Smooth muscle cell (in vitro differentiated cells): ENCODE results near the gene KCNAB1. TPM values are rescaled to one million over a fixed set of nuclear protein-coding genes. Genes with fewer than 3 reads are reported as not detected.
A peak's percentile ranks its signal among the peaks of the same experiment; 100 is the strongest.

Experiments
- DNase-seq: peaks from one replicate; lab custom pipeline; 2025; ENCODE audit not compliant: unreplicated experiment; lab: John Stamatoyannopoulos, UW
- H2AFZ ChIP-seq: fragments of 200-600 bp; sonication (generic); 2 replicates; pipeline ENCODE4 v1.6.0; 2016; ENCODE audit warnings: antibody characterized with exemption, low read depth, mild to moderate bottlenecking
- H3F3A ChIP-seq: fragments of 200-600 bp; sonication (generic); 2 replicates; pipeline ENCODE4 v1.6.0; 2017; ENCODE audit warnings: antibody characterized with exemption, low read depth
- H3K27ac ChIP-seq: fragments of 200-600 bp; sonication (generic); 2 replicates; pipeline ENCODE4 v1.5.1; 2016; ENCODE audit warnings: low read depth, mild to moderate bottlenecking
- H3K27me3 ChIP-seq: fragments of 200-600 bp; sonication (generic); 2 replicates; pipeline ENCODE4 v1.6.1; 2016; ENCODE audit warnings: low read depth, mild to moderate bottlenecking
- H3K36me3 ChIP-seq: fragments of 200-600 bp; sonication (generic); 2 replicates; pipeline ENCODE4 v1.5.1; 2016; ENCODE audit warnings: low read depth
- H3K4me1 ChIP-seq: fragments of 200-600 bp; sonication (generic); 2 replicates; pipeline ENCODE4 v1.5.1; 2016; ENCODE audit warnings: low read depth
- H3K4me2 ChIP-seq: fragments of 200-600 bp; sonication (generic); 2 replicates; pipeline ENCODE4 v1.6.0; 2016; ENCODE audit warnings: mild to moderate bottlenecking
- H3K4me3 ChIP-seq: fragments of 200-600 bp; sonication (generic); 2 replicates; pipeline ENCODE4 v1.5.1; 2016; ENCODE audit warnings: mild to moderate bottlenecking
- H3K79me2 ChIP-seq: fragments of 200-600 bp; sonication (generic); 2 replicates; pipeline ENCODE4 v1.6.0; 2016; ENCODE audit warnings: low read depth, mild to moderate bottlenecking
- H3K9ac ChIP-seq: fragments of 200-600 bp; sonication (generic); 2 replicates; pipeline ENCODE4 v1.6.0; 2016; ENCODE audit warnings: low read depth
- H3K9me3 ChIP-seq: fragments of 200-600 bp; sonication (generic); replicated peaks from 2 replicates; pipeline ENCODE4 v1.5.1; 2016; ENCODE audit warnings: low read depth
- H4K20me1 ChIP-seq: fragments of 200-600 bp; sonication (generic); 2 replicates; pipeline ENCODE4 v1.6.0; 2016; ENCODE audit warnings: low read depth
- WGBS: methylation state at CpG from one replicate; pipeline ENCODE4 v1.1.7; 2016; ENCODE audit warnings: low lambda C conversion rate; 5-methylcytosine and 5-hydroxymethylcytosine counted together
- polyA plus RNA-seq: library from polyadenylated mRNA; unstranded; fragments of >200 nt; fragmentation: Nextera tagmentation; extraction: Ambion mirVana; gene quantifications from 2 replicates; pipeline ENCODE4 v1.2.1, GENCODE V29; 2016
- total RNA-seq: library from RNA; depleted of rRNA; stranded (reverse); fragments of >200 nt; gene quantifications from 2 replicates; pipeline ENCODE4 v1.2.3, GENCODE V29; 2014
- TF ChIP-seq, protein P1 (sequence below): fragments of 200-600 bp; sonication (generic); IDR thresholded peaks from 2 replicates; pipeline ENCODE4 v1.5.1; 2017; ENCODE audit warnings: borderline replicate concordance, mild to moderate bottlenecking, antibody characterized with exemption; ENCODE audit not compliant: insufficient read depth, poor library complexity, severe bottlenecking

The KCNAB1 gene
- total and polyA plus RNA-seq, 2 experiments from 2014 or later: 0.36 to 1.0 TPM

DNA sequence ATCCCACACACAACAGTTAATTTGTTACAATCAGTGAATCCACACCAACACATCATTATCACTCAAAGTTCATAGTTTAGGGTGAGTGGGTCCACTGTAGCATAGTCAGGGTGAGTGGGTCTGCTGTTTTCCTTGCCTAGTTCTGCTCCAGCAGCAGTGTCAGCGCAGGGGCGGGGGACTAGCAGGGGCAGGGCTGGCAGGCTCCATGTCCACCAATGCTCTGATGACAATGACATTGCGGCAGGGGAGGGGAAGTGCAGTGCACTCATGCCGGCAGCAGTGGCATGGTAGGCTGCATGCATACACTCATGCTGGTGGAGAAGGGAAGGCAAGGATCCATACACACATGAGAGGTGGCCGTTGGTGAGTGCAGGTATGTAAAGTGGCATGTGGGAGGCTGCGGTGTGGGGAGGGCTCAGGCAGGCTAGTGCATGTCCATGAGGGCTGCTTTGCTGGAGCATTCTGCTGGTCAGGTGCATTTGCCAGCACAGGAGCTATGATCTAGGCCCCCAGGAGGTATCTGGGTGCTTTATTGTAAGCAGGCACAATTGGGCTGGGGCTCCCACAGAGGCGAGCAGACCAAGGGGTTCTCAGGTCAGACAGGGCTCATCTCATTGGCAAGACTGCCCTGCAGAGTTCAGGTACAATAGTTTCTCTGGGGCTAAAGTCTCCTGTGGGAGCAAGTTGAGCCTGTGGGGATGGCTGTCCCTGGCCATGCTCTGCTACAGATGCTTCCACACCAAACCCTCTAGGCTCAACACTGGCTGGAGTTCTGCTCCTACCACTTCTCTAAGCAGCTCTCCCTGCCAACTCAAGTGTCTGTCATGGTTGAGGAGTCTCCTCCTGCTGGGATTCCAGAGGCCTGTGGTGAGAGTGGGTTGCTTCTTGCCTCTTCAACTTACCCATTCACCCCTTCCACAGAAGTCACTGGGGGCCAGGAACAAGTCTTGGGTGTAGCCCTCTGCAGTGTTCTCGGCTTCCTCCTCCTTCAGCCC, 81.3 kb downstream of the KCNAB1 start:
- Histone ChIP-seq H3K27me3 (no peaks in the 10 kb centered on the region), H3K4me2 (no peak overlapping the region), H3F3A (no peaks in the 10 kb centered on the region), H3K9ac (no peak overlapping the region), H3K4me3 (no peak overlapping the region), H2AFZ (no peak overlapping the region), H3K27ac (no peak overlapping the region), H4K20me1 (no peaks in the 10 kb centered on the region), H3K9me3 (no peaks in the 10 kb centered on the region), H3K4me1 (no peaks in the 10 kb centered on the region), H3K79me2 (no peaks in the 10 kb centered on the region), H3K36me3 (no peaks in the 10 kb centered on the region)
- 90% methylated on average over 8 of the region's 8 CpGs for WGBS
- TF ChIP-seq, protein P1, sequence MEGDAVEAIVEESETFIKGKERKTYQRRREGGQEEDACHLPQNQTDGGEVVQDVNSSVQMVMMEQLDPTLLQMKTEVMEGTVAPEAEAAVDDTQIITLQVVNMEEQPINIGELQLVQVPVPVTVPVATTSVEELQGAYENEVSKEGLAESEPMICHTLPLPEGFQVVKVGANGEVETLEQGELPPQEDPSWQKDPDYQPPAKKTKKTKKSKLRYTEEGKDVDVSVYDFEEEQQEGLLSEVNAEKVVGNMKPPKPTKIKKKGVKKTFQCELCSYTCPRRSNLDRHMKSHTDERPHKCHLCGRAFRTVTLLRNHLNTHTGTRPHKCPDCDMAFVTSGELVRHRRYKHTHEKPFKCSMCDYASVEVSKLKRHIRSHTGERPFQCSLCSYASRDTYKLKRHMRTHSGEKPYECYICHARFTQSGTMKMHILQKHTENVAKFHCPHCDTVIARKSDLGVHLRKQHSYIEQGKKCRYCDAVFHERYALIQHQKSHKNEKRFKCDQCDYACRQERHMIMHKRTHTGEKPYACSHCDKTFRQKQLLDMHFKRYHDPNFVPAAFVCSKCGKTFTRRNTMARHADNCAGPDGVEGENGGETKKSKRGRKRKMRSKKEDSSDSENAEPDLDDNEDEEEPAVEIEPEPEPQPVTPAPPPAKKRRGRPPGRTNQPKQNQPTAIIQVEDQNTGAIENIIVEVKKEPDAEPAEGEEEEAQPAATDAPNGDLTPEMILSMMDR: no peak
- no peak for DNase-seq

DNA sequence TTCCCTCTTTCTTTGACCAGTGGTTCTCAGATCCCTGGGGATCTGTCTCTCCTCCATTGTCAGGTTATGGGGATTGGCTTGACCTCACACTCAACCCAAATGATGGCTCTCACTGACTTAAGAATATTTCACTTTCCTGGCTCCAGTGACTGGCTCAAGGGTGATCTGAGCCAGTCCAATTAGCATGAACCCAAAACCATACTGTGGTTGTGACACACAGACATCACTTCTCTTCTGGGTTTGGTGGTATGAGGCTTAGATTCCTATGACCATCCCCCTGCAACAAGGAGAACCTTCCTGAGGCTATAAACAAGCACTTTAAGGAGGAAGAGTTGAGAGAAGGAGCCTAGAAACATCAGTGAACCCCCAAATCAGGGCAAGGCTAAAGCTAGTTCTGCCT, 85.8 kb downstream of the KCNAB1 start:
- Histone ChIP-seq H3K9ac (no peak overlapping the region), H3F3A (no peaks in the 10 kb centered on the region), H3K9me3 (no peaks in the 10 kb centered on the region), H3K4me3 (no peak overlapping the region), H3K4me1 (peaks cover 3% of the 10 kb centered on the region), H3K27me3 (no peaks in the 10 kb centered on the region), H4K20me1 (no peaks in the 10 kb centered on the region), H3K36me3 (no peaks in the 10 kb centered on the region), H2AFZ (no peak overlapping the region), H3K4me2 (no peak overlapping the region), H3K27ac (no peak overlapping the region), H3K79me2 (no peaks in the 10 kb centered on the region)
- TF ChIP-seq, protein P1: no peak
- no peak for DNase-seq

GRCh38 chr3:156207802-156208685, 87.7 kb downstream of the KCNAB1 start:
- peak overlapping the region; percentile 67 for H2AFZ ChIP-seq
- H3K4me2 ChIP-seq: peak overlapping the region; percentile 47
- H3K79me2 ChIP-seq: no peaks in the 10 kb centered on the region
- no peaks in the 10 kb centered on the region for H4K20me1 ChIP-seq
- no peaks in the 10 kb centered on the region for H3K9me3 ChIP-seq
- TF ChIP-seq, protein P1: no peak
- H3K4me3 ChIP-seq: no peak overlapping the region
- no peaks in the 10 kb centered on the region for H3F3A ChIP-seq
- H3K27me3 ChIP-seq: no peaks in the 10 kb centered on the region
- DNase-seq: no peak
- no peaks in the 10 kb centered on the region for H3K36me3 ChIP-seq
- H3K4me1 ChIP-seq: peaks cover 3% of the 10 kb centered on the region
- 73% methylated on average over 4 of the region's 4 CpGs for WGBS
- H3K9ac ChIP-seq: no peak overlapping the region
- H3K27ac ChIP-seq: no peak overlapping the region
